B cell (primary cell): Measurements from ENCODE around the gene EIF2D. TPM values are rescaled to one million over a fixed set of nuclear protein-coding genes. Genes with fewer than 3 reads are reported as not detected.

ENCODE experiments used
- ATAC-seq: fragments of 200-7000 bp; cut with Tn5 transposase; one replicate; pipeline ENCODE4 v1.10.0; 2021; ENCODE audit warnings: low read depth, mild to moderate bottlenecking, moderate number of reproducible peaks, moderate library complexity
- CTCF ChIA-PET: fragments of 350-600 bp; sonication (Branson Sonifier 250); formaldehyde crosslinking; loops from one replicate; lab custom pipeline; 2021; ENCODE audit warnings: antibody characterized with exemption, inconsistent platforms; lab: Charles Lee
- POLR2A ChIA-PET: fragments of 350-600 bp; sonication (Branson Sonifier 250); formaldehyde crosslinking; loops from one replicate; lab custom pipeline; 2021; ENCODE audit warnings: antibody characterized with exemption; lab: Charles Lee
- DNase-seq: peaks from one replicate; pipeline ENCODE4 v3.0.0; 2013
- H2AFZ ChIP-seq: 2 replicates; pipeline ENCODE4 v1.6.1; 2012; ENCODE audit warnings: mild to moderate bottlenecking, low read depth, low read length; ENCODE audit not compliant: insufficient read depth, poor library complexity, severe bottlenecking
- H3K27ac ChIP-seq, 2 donors: 1 replicate in 1 of 2; 2 replicates in 1 of 2; pipeline ENCODE4 v1.5.1; 2012 to 2013; ENCODE audit warnings: low read length in 2 of 2, mild to moderate bottlenecking in 2 of 2, moderate library complexity in 1 of 2
- H3K27me3 ChIP-seq, 4 experiments: fragments of 200-600 bp in 1 of 4; sonication (generic) in 1 of 4; replicated peaks in 1 of 4; 1 replicate in 2 of 4; 2 replicates in 2 of 4; pipeline versions ENCODE4 v1.6.1 to v1.7.0; 2013 to 2016; ENCODE audit warnings: low read length in 3 of 4, mild to moderate bottlenecking in 2 of 4, mixed read lengths in 1 of 4, moderate library complexity in 1 of 4; ENCODE audit not compliant: insufficient read depth in 4 of 4, control insufficient read depth in 3 of 4; ENCODE audit errors: control extremely low read depth in 1 of 4
- H3K36me3 ChIP-seq, 2 experiments: replicated peaks in 1 of 2; 1 replicate in 1 of 2; 2 replicates in 1 of 2; pipeline versions ENCODE4 v1.6.1 to v1.7.1; 2013; ENCODE audit warnings: low read length in 1 of 2; ENCODE audit not compliant: insufficient read depth in 2 of 2, control insufficient read depth in 1 of 2; ENCODE audit errors: control extremely low read depth in 1 of 2, extremely low read depth in 1 of 2
- H3K4me1 ChIP-seq, 2 donors: fragments of 200-600 bp in 1 of 2; sonication (generic) in 1 of 2; 1 replicate in 1 of 2; 2 replicates in 1 of 2; pipeline versions ENCODE4 v1.5.1 to v1.6.1; 2013 to 2017; ENCODE audit warnings: low read length in 2 of 2; ENCODE audit not compliant: control insufficient read depth in 2 of 2, insufficient read depth in 2 of 2
- H3K4me2 ChIP-seq: replicated peaks from 2 replicates; pipeline ENCODE3; 2012; ENCODE audit warnings: mild to moderate bottlenecking, low read depth, low read length; ENCODE audit not compliant: poor library complexity, severe bottlenecking
- H3K4me3 ChIP-seq, 5 experiments: fragments of 200-600 bp in 1 of 5; sonication (generic) in 1 of 5; 1 replicate in 3 of 5; 2 replicates in 2 of 5; pipeline versions ENCODE4 v1.5.1 to v1.7.0; 2011 to 2016; ENCODE audit warnings: low read length in 4 of 5, mild to moderate bottlenecking in 4 of 5, low read depth in 2 of 5, control low read depth in 1 of 5, moderate library complexity in 1 of 5; ENCODE audit not compliant: insufficient read depth in 1 of 5; ENCODE audit errors: control extremely low read depth in 1 of 5, extremely low read depth in 1 of 5
- H3K79me2 ChIP-seq: fragments of 200-600 bp; sonication (generic); one replicate; pipeline ENCODE4 v1.6.0; 2016; ENCODE audit warnings: low read length; ENCODE audit not compliant: control insufficient read depth, insufficient read depth
- H3K9ac ChIP-seq: fragments of 200-600 bp; sonication (generic); 2 replicates; pipeline ENCODE4 v1.6.1; 2017; ENCODE audit warnings: mild to moderate bottlenecking, low read length, moderate library complexity
- H3K9me3 ChIP-seq, 3 donors: one replicate each; pipeline versions ENCODE4 v1.6.1 to v1.7.1; 2013; ENCODE audit warnings: low read length in 2 of 3; ENCODE audit not compliant: control insufficient read depth in 2 of 3, insufficient read depth in 1 of 3; ENCODE audit errors: control extremely low read depth in 1 of 3
- H4K20me1 ChIP-seq: 2 replicates; pipeline ENCODE4 v1.6.0; 2012; ENCODE audit warnings: mild to moderate bottlenecking, low read length; ENCODE audit not compliant: insufficient read depth, control insufficient read depth, poor library complexity, severe bottlenecking
- H3K27ac Mint-ChIP-seq: one replicate; pipeline ENCODE4 v1.8.0; 2021; ENCODE audit warnings: mixed read lengths
- H3K27me3 Mint-ChIP-seq: one replicate; pipeline ENCODE4 v1.8.0; 2021; ENCODE audit warnings: mixed read lengths
- H3K4me1 Mint-ChIP-seq: one replicate; pipeline ENCODE4 v1.8.0; 2021; ENCODE audit warnings: mixed read lengths
- H3K4me3 Mint-ChIP-seq: one replicate; pipeline ENCODE4 v1.8.0; 2021; ENCODE audit warnings: mixed read lengths
- H3K9me3 Mint-ChIP-seq: one replicate; pipeline ENCODE4 v1.8.0; 2022; ENCODE audit warnings: mixed read lengths; ENCODE audit not compliant: insufficient read depth
- CTCF ChIP-seq: fragments of 200-600 bp; IDR thresholded peaks from one replicate; pipeline ENCODE4 v1.8.0; 2022; ENCODE audit warnings: antibody characterized with exemption, mild to moderate bottlenecking
- EZH2 ChIP-seq: IDR thresholded peaks from 2 replicates; pipeline ENCODE4 v1.6.1; 2012; ENCODE audit warnings: borderline replicate concordance, low read depth, mild to moderate bottlenecking, moderate library complexity, low read length; ENCODE audit not compliant: insufficient read depth, poor library complexity, severe bottlenecking
- WGBS: methylation state at CpG from one replicate; pipeline ENCODE4 v1.1.5; 2013; ENCODE audit warnings: missing lambda C conversion rate; ENCODE audit not compliant: insufficient coverage; 5-methylcytosine and 5-hydroxymethylcytosine counted together
- intact Hi-C: fragments of 100-400 bp; cut with micrococcal nuclease; formaldehyde crosslinking; loops from one replicate; pipeline ENCODE4 v1.10.0; 2022
- polyA plus RNA-seq: library from polyadenylated mRNA; depleted of rRNA; stranded (reverse); fragments of >200 nt; gene quantifications from 2 replicates; pipeline ENCODE4 v1.2.3, GENCODE V29; 2012
- total RNA-seq, 2 donors: library from RNA; stranded (reverse); fragments of 120-200 nt in 1 of 2; gene quantifications; 1 replicate in 1 of 2; 2 replicates in 1 of 2; pipeline versions ENCODE4 v1.2.3 to v1.2.4, GENCODE V29; 2013 to 2022

Gene EIF2D
- total and polyA plus RNA-seq, 2 donors (not counting 1 experiment from before 2014, with no cell fraction given) = 62.2 to 64.9 TPM

GRCh38 chr1:206566999-206567398 is 45.3 kb downstream of the EIF2D start:
- peak overlapping the region; percentile 11 for H3K4me2 ChIP-seq
- peak overlapping the region; percentile 86 for H3K27ac Mint-ChIP-seq

More at GRCh38 chr1:206566999-206567398, 45.3 kb downstream of the EIF2D start:
- DNase-seq = no peak
- Mint-ChIP-seq H3K9me3 (no peaks in the 10 kb centered on the region), H3K4me3 (no peak overlapping the region), H3K4me1 (peaks cover 96% of the 10 kb centered on the region), H3K27me3 (no peaks in the 10 kb centered on the region)
- no peaks in the 10 kb centered on the region for H3K9me3 ChIP-seq
- H3K79me2 ChIP-seq = peaks cover 100% of the 10 kb centered on the region
- TF ChIP-seq CTCF (no peak), EZH2 (no peak)
- peaks cover 86 to 96% of the 10 kb centered on the region in 2 donors for H3K4me1 ChIP-seq
- ChIA-PET POLR2A (interaction anchor here (0.6 kb wide), 1 partner anchor 10 kb away, joined by 4 read pairs; no protein-coding TSS in a partner anchor), CTCF (interaction anchor here (0.8 to 29.7 kb wide), 4 partner anchors 15 to 105 kb away, joined by 3 to 1018 read pairs (median 29); no protein-coding TSS in a partner anchor)
- ATAC-seq = no peak
- H2AFZ ChIP-seq = no peak overlapping the region
- no peak overlapping the region for H3K9ac ChIP-seq
- H3K36me3 ChIP-seq = peaks cover 2 to 94% of the 10 kb centered on the region in 2 experiments
- peaks cover 87% of the 10 kb centered on the region for H4K20me1 ChIP-seq
- peak overlapping the region in 1 of 2 donors; percentile 65 for H3K27ac ChIP-seq
- no peaks in the 10 kb centered on the region for H3K27me3 ChIP-seq
- H3K4me3 ChIP-seq = no peak overlapping the region
- intact Hi-C loops = no loop called here
- 17% methylated on average over 1 of the region's 4 CpGs for WGBS
